Transverse colon (tissue), 4 donors: Measurements from ENCODE around the gene MYO5B.

Experiments used
- EP300 ChIP-seq: sonication (generic); formaldehyde crosslinking; IDR thresholded peaks from one replicate; pipeline ENCODE4 v1.6.1; 2017; ENCODE audit warnings: antibody characterized with exemption, low read depth
- POLR2A ChIP-seq: fragments of 450-650 bp; IDR thresholded peaks from one replicate; pipeline ENCODE4 v1.6.1; 2016; ENCODE audit warnings: antibody characterized with exemption, mild to moderate bottlenecking, moderate library complexity
- POLR2AphosphoS5 ChIP-seq, 3 donors: sonication (generic); formaldehyde crosslinking; IDR thresholded peaks; one replicate each; pipeline ENCODE4 v1.6.1; 2016; ENCODE audit warnings: antibody characterized with exemption in 3 of 3
- TF ChIP-seq, protein P1 (sequence below), 5 experiments: fragments of 200-600 bp in 3 of 5; fragments of 450-650 bp in 2 of 5; sonication (generic) in 3 of 5; IDR thresholded peaks; 1 replicate in 2 of 5; 2 replicates in 3 of 5; pipeline ENCODE4 v1.5.1; 2016 to 2017; ENCODE audit warnings: antibody characterized with exemption in 5 of 5, inconsistent platforms in 3 of 5, mild to moderate bottlenecking in 2 of 5, moderate library complexity in 1 of 5

- TF ChIP-seq, protein P1, sequence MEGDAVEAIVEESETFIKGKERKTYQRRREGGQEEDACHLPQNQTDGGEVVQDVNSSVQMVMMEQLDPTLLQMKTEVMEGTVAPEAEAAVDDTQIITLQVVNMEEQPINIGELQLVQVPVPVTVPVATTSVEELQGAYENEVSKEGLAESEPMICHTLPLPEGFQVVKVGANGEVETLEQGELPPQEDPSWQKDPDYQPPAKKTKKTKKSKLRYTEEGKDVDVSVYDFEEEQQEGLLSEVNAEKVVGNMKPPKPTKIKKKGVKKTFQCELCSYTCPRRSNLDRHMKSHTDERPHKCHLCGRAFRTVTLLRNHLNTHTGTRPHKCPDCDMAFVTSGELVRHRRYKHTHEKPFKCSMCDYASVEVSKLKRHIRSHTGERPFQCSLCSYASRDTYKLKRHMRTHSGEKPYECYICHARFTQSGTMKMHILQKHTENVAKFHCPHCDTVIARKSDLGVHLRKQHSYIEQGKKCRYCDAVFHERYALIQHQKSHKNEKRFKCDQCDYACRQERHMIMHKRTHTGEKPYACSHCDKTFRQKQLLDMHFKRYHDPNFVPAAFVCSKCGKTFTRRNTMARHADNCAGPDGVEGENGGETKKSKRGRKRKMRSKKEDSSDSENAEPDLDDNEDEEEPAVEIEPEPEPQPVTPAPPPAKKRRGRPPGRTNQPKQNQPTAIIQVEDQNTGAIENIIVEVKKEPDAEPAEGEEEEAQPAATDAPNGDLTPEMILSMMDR (IDR thresholded peaks at IDR 0.05) = no peak
- TF ChIP-seq EP300 (no peak), POLR2A (no peak), POLR2AphosphoS5 (IDR thresholded peaks at IDR 0.05) (no peak)
Observed at GRCh38 chr18:50125456-50125855, 69.5 kb downstream of the MYO5B start.
